Measurements from ENCODE around the gene LRRC10B.
"Not testable (repeated sequence)": the region's sequence is repeated elsewhere in the genome, so short reads cannot be mapped to it uniquely, and the experiment has no call there.

Gene LRRC10B

GRCh38 chr11:61473370-61474012 lies 35.1 kb upstream of the LRRC10B start:
- H3K27me3 ChIP-seq (ENCODE audit: insufficient read depth, insufficient read length), result peaks cover 5% of the 10 kb centered on the region
- no peak overlapping the region for H3K9ac ChIP-seq (ENCODE audit: insufficient read length, low read depth)
- DNase-seq (ENCODE audit: low read depth, low spot score), result no peak
- TF ChIP-seq YY1 (IDR thresholded peaks at IDR 0.05; ENCODE audit: insufficient read depth, insufficient read length), result no peak
- TF ChIP-seq SUZ12 (IDR thresholded peaks at IDR 0.05; ENCODE audit: extremely low read depth, insufficient read depth, insufficient read length), result no peak
- no peak for TF ChIP-seq ZNF274 (IDR thresholded peaks at IDR 0.05; ENCODE audit: low read depth, low read length)
- H3K36me3 ChIP-seq (ENCODE audit: insufficient read depth, insufficient read length, low read length), result peaks cover 17% of the 10 kb centered on the region
- no peaks in the 10 kb centered on the region for H3K9me3 ChIP-seq (ENCODE audit: insufficient read depth, low read length)
- H3K4me1 ChIP-seq (ENCODE audit: insufficient read depth, insufficient read length), result peaks cover 8% of the 10 kb centered on the region
- H3K4me3 ChIP-seq (ENCODE audit: insufficient read length, low read depth), result no peak overlapping the region

- peaks cover 9% of the 10 kb centered on the region for H3K27me3 ChIP-seq (ENCODE audit: insufficient read depth, insufficient read length)
- no peak for DNase-seq (ENCODE audit: low read depth, low spot score)
- H3K4me1 ChIP-seq (ENCODE audit: insufficient read depth, insufficient read length), result peaks cover 8% of the 10 kb centered on the region
- TF ChIP-seq SUZ12 (IDR thresholded peaks at IDR 0.05; ENCODE audit: extremely low read depth, insufficient read depth, insufficient read length) (no peak), YY1 (IDR thresholded peaks at IDR 0.05; ENCODE audit: insufficient read depth, insufficient read length) (no peak), ZNF274 (IDR thresholded peaks at IDR 0.05; ENCODE audit: low read depth, low read length) (no peak)
- H3K9ac ChIP-seq (ENCODE audit: insufficient read length, low read depth), result no peak overlapping the region
- H3K4me3 ChIP-seq (ENCODE audit: insufficient read length, low read depth), result no peak overlapping the region
- peaks cover 11% of the 10 kb centered on the region for H3K36me3 ChIP-seq (ENCODE audit: insufficient read depth, insufficient read length, low read length)
- no peaks in the 10 kb centered on the region for H3K9me3 ChIP-seq (ENCODE audit: insufficient read depth, low read length)
Observed at GRCh38 chr11:61474013-61474643, 34.4 kb upstream of the LRRC10B start.

DNA sequence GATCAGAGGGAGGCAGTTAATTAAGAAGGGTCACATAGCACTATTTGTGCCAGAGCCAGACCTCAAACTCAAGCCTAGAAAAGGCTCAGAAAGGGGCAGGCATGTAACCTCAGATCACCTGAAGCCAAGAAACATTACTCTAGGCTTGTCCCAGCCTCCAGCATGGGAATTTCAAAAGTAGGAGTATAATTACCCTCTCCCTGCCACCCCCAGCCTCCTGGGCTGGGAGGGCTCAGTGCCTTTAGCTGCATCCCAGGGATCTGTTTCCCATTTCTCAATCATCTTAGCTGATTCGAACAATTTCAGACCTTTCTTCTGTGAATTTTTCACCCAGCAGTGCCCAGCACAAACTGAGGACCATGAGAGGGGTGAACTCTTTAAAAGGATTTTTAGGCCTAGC lies 33.1 kb upstream of the LRRC10B start:
- no peak overlapping the region for H3K9ac ChIP-seq (ENCODE audit: insufficient read length, low read depth)
- no peak for DNase-seq (ENCODE audit: low read depth, low spot score)
- no peak for TF ChIP-seq SUZ12 (IDR thresholded peaks at IDR 0.05; ENCODE audit: extremely low read depth, insufficient read depth, insufficient read length)
- no peak for TF ChIP-seq ZNF274 (IDR thresholded peaks at IDR 0.05; ENCODE audit: low read depth, low read length)
- TF ChIP-seq YY1 (IDR thresholded peaks at IDR 0.05; ENCODE audit: insufficient read depth, insufficient read length), result no peak
- no peaks in the 10 kb centered on the region for H3K9me3 ChIP-seq (ENCODE audit: insufficient read depth, low read length)
- no peak overlapping the region for H3K4me3 ChIP-seq (ENCODE audit: insufficient read length, low read depth)
- H3K36me3 ChIP-seq (ENCODE audit: insufficient read depth, insufficient read length, low read length), result peaks cover 9% of the 10 kb centered on the region
- H3K4me1 ChIP-seq (ENCODE audit: insufficient read depth, insufficient read length), result peaks cover 8% of the 10 kb centered on the region
- H3K27me3 ChIP-seq (ENCODE audit: insufficient read depth, insufficient read length), result peaks cover 9% of the 10 kb centered on the region

DNA sequence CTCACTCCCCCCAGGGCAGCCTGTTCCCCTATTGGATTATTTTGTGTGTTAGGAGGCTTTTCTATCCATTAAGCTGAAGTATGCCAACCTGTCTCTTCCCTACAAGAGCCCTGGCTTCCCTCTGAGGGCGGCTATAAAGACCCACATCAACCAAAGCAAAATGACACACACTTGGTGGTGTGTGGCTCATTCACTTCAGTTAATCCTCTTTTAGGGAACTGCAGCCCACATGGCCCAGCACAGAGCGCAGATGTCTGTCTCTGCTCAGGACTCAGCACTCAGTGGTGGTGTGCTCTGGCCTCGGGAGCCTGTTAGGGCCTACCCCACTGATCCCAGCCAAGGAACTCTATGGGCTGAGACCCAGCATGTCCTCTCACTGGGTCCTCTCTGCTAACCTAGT lies 32.2 kb upstream of the LRRC10B start:
- TF ChIP-seq ZNF274 (IDR thresholded peaks at IDR 0.05; ENCODE audit: low read depth, low read length) (no peak), SUZ12 (IDR thresholded peaks at IDR 0.05; ENCODE audit: extremely low read depth, insufficient read depth, insufficient read length) (no peak), YY1 (IDR thresholded peaks at IDR 0.05; ENCODE audit: insufficient read depth, insufficient read length) (no peak)
- no peak for DNase-seq (ENCODE audit: low read depth, low spot score)

GRCh38 chr11:61477126-61477525 lies 31.4 kb upstream of the LRRC10B start:
- Histone ChIP-seq H3K27me3 (ENCODE audit: insufficient read depth, insufficient read length) (peaks cover 9% of the 10 kb centered on the region), H3K4me1 (ENCODE audit: insufficient read depth, insufficient read length) (peaks cover 11% of the 10 kb centered on the region), H3K9ac (ENCODE audit: insufficient read length, low read depth) (peak overlapping the region; percentile 47), H3K36me3 (ENCODE audit: insufficient read depth, insufficient read length, low read length) (no peaks in the 10 kb centered on the region), H3K4me3 (ENCODE audit: insufficient read length, low read depth) (no peak overlapping the region), H3K9me3 (ENCODE audit: insufficient read depth, low read length) (no peaks in the 10 kb centered on the region)
- TF ChIP-seq ZNF274 (IDR thresholded peaks at IDR 0.05; ENCODE audit: low read depth, low read length) (no peak), SUZ12 (IDR thresholded peaks at IDR 0.05; ENCODE audit: extremely low read depth, insufficient read depth, insufficient read length) (no peak), YY1 (IDR thresholded peaks at IDR 0.05; ENCODE audit: insufficient read depth, insufficient read length) (no peak)
- DNase-seq (ENCODE audit: low read depth, low spot score), result no peak

More for the DNA sequence above, 32.2 kb upstream of the LRRC10B start:
- Histone ChIP-seq H3K4me1 (ENCODE audit: insufficient read depth, insufficient read length) (peaks cover 5% of the 10 kb centered on the region), H3K9ac (ENCODE audit: insufficient read length, low read depth) (no peak overlapping the region), H3K27me3 (ENCODE audit: insufficient read depth, insufficient read length) (peaks cover 9% of the 10 kb centered on the region), H3K4me3 (ENCODE audit: insufficient read length, low read depth) (no peak overlapping the region), H3K9me3 (ENCODE audit: insufficient read depth, low read length) (no peaks in the 10 kb centered on the region), H3K36me3 (ENCODE audit: insufficient read depth, insufficient read length, low read length) (no peaks in the 10 kb centered on the region)

- H3K9me3 ChIP-seq (ENCODE audit: insufficient read depth, low read length), result no peaks in the 10 kb centered on the region
- no peak overlapping the region for H3K4me3 ChIP-seq (ENCODE audit: insufficient read length, low read depth)
- H3K36me3 ChIP-seq (ENCODE audit: insufficient read depth, insufficient read length, low read length), result no peaks in the 10 kb centered on the region
- peaks cover 17% of the 10 kb centered on the region for H3K4me1 ChIP-seq (ENCODE audit: insufficient read depth, insufficient read length)
- H3K27me3 ChIP-seq (ENCODE audit: insufficient read depth, insufficient read length), result peaks cover 9% of the 10 kb centered on the region
- no peak overlapping the region for H3K9ac ChIP-seq (ENCODE audit: insufficient read length, low read depth)
- TF ChIP-seq ZNF274 (IDR thresholded peaks at IDR 0.05; ENCODE audit: low read depth, low read length) (no peak), YY1 (IDR thresholded peaks at IDR 0.05; ENCODE audit: insufficient read depth, insufficient read length) (no peak), SUZ12 (IDR thresholded peaks at IDR 0.05; ENCODE audit: extremely low read depth, insufficient read depth, insufficient read length) (no peak)
- DNase-seq (ENCODE audit: low read depth, low spot score), result peak; percentile 33
Observed at GRCh38 chr11:61477727-61478148, 30.8 kb upstream of the LRRC10B start.

DNA sequence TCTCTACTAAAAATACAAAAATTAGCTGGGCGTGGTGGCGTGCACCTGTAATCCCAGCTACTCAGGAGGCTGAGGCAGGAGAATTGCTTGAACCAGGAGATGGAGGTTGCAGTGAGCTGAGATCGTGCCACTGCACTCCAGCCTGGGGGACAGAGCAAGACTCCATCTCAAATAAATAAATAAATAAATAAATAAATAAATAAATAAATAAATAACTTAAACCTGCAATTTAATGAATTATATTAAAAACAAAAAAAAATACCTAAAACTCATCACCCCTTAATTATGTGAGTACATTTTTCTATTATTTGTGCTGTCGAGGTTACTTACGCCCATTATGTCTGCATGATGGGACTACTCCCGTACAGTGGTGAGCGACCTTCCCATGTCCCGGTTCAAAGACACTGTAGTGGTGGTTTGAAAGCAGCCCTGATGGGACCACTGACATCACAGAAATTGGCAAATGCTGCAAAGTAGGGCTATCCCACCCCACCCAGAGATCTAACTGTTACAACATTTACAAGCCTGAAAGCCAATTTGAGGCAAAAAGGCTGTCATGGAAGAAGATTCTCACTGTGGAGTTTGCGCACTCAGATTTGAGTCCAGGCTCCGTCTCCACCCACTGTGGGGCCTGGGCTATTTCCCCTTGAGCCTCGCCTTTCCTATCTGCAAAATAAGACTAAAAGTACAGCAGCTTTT lies 29.0 kb upstream of the LRRC10B start:
- H3K4me1 ChIP-seq (ENCODE audit: insufficient read depth, insufficient read length), result peaks cover 18% of the 10 kb centered on the region
- H3K9me3 ChIP-seq (ENCODE audit: insufficient read depth, low read length); H3K36me3 ChIP-seq (ENCODE audit: insufficient read depth, insufficient read length, low read length); DNase-seq (ENCODE audit: low read depth, low spot score); H3K27me3 ChIP-seq (ENCODE audit: insufficient read depth, insufficient read length); H3K9ac ChIP-seq (ENCODE audit: insufficient read length, low read depth); H3K4me3 ChIP-seq (ENCODE audit: insufficient read length, low read depth): not testable (repeated sequence)
